HG03378 (cell line): ENCODE data around the gene ELAC1.
"Not testable (repeated sequence)": the region's sequence is repeated elsewhere in the genome, so short reads cannot be mapped to it uniquely, and the experiment has no call there.

Source experiments
- ATAC-seq: cut with Tn5 transposase; IDR thresholded peaks from one replicate; pipeline ENCODE4 v1.9.1; 2021; ENCODE audit warnings: mild to moderate bottlenecking, moderate library complexity; ENCODE audit not compliant: unreplicated experiment

The ELAC1 gene

GRCh38 chr18:50970006-50970405, 2.2 kb downstream of the ELAC1 start:
- no peak for ATAC-seq

- not testable (repeated sequence) for ATAC-seq
Observed at GRCh38 chr18:50972404-50972803, 4.6 kb downstream of the ELAC1 start.

- ATAC-seq = no peak
Observed at GRCh38 chr18:50973367-50974126, 5.7 kb downstream of the ELAC1 start.

- ATAC-seq = no peak
Observed at GRCh38 chr18:50977037-50977760, 9.4 kb downstream of the ELAC1 start.

GRCh38 chr18:50981381-50981780, 13.5 kb downstream of the ELAC1 start:
- ATAC-seq = no peak

GRCh38 chr18:50982086-50982801, 14.4 kb downstream of the ELAC1 start:
- ATAC-seq = no peak

- no peak for ATAC-seq
Observed at GRCh38 chr18:50982802-50983179, 15.0 kb downstream of the ELAC1 start.

- ATAC-seq = no peak
Observed at GRCh38 chr18:50986360-50987087, 18.7 kb downstream of the ELAC1 start.

- no peak for ATAC-seq
Observed at GRCh38 chr18:50987261-50987660, 19.4 kb downstream of the ELAC1 start.

- no peak for ATAC-seq
Observed at GRCh38 chr18:50989711-50990110, 21.9 kb downstream of the ELAC1 start.

GRCh38 chr18:50992351-50992762, 24.5 kb downstream of the ELAC1 start:
- ATAC-seq = no peak

GRCh38 chr18:50994031-50994430, 26.2 kb downstream of the ELAC1 start:
- ATAC-seq = no peak

- ATAC-seq = not testable (repeated sequence)
Observed at GRCh38 chr18:51003174-51003573, 35.3 kb downstream of the ELAC1 start.

GRCh38 chr18:51006061-51006818, 38.4 kb downstream of the ELAC1 start:
- ATAC-seq = no peak

- no peak for ATAC-seq
Observed at GRCh38 chr18:51006948-51007789, 39.3 kb downstream of the ELAC1 start.

GRCh38 chr18:51007790-51008139, 39.9 kb downstream of the ELAC1 start:
- ATAC-seq = no peak

GRCh38 chr18:51009072-51009471, 41.2 kb downstream of the ELAC1 start:
- no peak for ATAC-seq

- ATAC-seq = no peak
Observed at GRCh38 chr18:51010218-51010617, 42.4 kb downstream of the ELAC1 start.

- no peak for ATAC-seq
Observed at GRCh38 chr18:51011709-51012108, 43.9 kb downstream of the ELAC1 start.

GRCh38 chr18:51012441-51012840, 44.6 kb downstream of the ELAC1 start:
- no peak for ATAC-seq
